GM21619 (cell line): Measurements from ENCODE around the gene FAM131B.
"Not testable (repeated sequence)": the region's sequence is repeated elsewhere in the genome, so short reads cannot be mapped to it uniquely, and the experiment has no call there.

ENCODE experiments used
- ATAC-seq: cut with Tn5 transposase; IDR thresholded peaks from one replicate; pipeline ENCODE4 v1.9.1; 2021; ENCODE audit not compliant: unreplicated experiment

The FAM131B gene

GRCh38 chr7:143395187-143396149 is 33.0 kb upstream of the FAM131B start:
- no peak for ATAC-seq

GRCh38 chr7:143394777-143395176 is 32.3 kb upstream of the FAM131B start:
- ATAC-seq: no peak

GRCh38 chr7:143394068-143394467 is 31.6 kb upstream of the FAM131B start:
- no peak for ATAC-seq

GRCh38 chr7:143393267-143394041 is 30.9 kb upstream of the FAM131B start:
- no peak for ATAC-seq

GRCh38 chr7:143392875-143393266 is 30.4 kb upstream of the FAM131B start:
- no peak for ATAC-seq

- not testable (repeated sequence) for ATAC-seq
These were observed 29.9 kb upstream of the FAM131B start for GRCh38 chr7:143392427-143392826.

GRCh38 chr7:143391462-143392404 is 29.2 kb upstream of the FAM131B start:
- no peak for ATAC-seq

- ATAC-seq: no peak
These were observed 28.3 kb upstream of the FAM131B start for GRCh38 chr7:143390773-143391317.

GRCh38 chr7:143390104-143390772 is 27.7 kb upstream of the FAM131B start:
- no peak for ATAC-seq

GRCh38 chr7:143389316-143390103 is 27.0 kb upstream of the FAM131B start:
- no peak for ATAC-seq

GRCh38 chr7:143388491-143389101 is 26.1 kb upstream of the FAM131B start:
- ATAC-seq: no peak

GRCh38 chr7:143388051-143388450 is 25.5 kb upstream of the FAM131B start:
- no peak for ATAC-seq

GRCh38 chr7:143387156-143387975 is 24.9 kb upstream of the FAM131B start:
- no peak for ATAC-seq

- no peak for ATAC-seq
These were observed 23.6 kb upstream of the FAM131B start for GRCh38 chr7:143385891-143386781.

- ATAC-seq: no peak
These were observed 22.4 kb upstream of the FAM131B start for GRCh38 chr7:143384661-143385631.

GRCh38 chr7:143384148-143384547 is 21.6 kb upstream of the FAM131B start:
- no peak for ATAC-seq
